CD4-positive, alpha-beta T cell treated with Interferon gamma for 1 hour (primary cell): ENCODE measurements around the gene ARRB2.
A peak's percentile ranks its signal among the peaks of the same experiment; 100 is the strongest.

Source experiments
- DNase-seq: peaks from one replicate; pipeline ENCODE4 v3.0.0-alpha.2; 2020

ARRB2 gene

DNA sequence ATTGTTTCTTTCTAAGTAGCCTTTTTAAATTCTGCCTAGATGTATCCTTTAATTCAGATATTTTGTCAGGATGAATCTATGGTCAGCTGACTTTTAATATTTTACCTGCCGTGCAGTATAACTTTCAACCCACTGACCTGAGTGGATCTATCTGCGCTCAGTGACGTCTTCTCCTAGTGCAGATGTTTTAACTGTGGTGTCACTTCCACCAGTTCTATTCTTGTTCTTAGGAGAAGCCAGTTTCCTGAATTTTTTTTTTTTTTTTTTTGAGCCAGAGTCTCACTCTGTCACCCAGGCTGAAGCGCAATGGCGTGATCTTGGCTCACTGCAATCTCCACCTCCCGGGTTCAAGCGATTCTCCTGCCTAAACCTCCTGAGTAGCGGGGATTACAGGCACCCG is 56.3 kb downstream of the ARRB2 start:
- no peak for DNase-seq

DNA sequence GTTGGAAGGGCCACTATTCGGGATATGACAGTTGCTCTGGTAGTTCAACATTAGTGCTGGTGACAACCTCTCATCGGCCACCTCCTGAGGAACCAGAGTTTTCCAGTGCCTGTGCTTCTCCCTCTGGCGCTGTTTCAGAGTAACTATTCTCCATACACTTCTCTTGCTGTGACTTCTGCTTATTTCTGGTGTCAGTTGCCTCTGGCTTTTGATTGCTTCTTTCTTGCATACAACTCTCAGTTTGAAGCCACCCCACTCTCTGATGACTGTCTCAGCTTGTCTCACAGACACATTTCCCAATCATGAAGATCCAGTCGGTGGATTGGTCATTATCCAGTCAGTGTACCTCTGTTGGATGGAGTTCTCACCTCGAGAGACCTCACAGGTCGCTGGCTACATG is 57.9 kb downstream of the ARRB2 start:
- DNase-seq = peak; percentile 21

DNA sequence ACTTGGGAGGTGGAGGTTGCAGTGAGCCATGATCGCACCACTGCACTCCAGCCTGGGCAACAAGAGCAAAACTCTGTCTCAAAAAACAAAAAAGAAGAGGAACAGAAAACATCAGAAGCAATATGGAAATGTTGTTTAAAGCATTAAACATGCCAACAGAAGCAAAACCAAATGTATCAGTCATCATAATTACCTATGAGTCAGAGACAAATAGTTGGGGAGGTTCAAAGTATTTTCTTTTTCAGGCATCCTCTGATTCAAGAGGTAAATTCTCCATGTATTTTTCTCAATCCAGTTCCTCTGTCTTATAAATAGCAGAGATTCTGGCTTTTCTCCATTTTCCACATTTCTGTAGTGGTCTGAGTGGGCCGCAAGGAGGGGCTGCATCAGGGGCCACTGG is 59.2 kb downstream of the ARRB2 start:
- DNase-seq = no peak
